Mammary epithelial cell (primary cell): ENCODE measurements around the gene CEBPE.

Experiments used
- EZH2 ChIP-seq: IDR thresholded peaks from 2 replicates; pipeline ENCODE4 v1.6.1; 2012; ENCODE audit warnings: low read length, inconsistent platforms, borderline replicate concordance
- TF ChIP-seq, protein P1 (sequence below), 2 donors: IDR thresholded peaks in 1 of 2; conservative IDR thresholded peaks in 1 of 2; 2 replicates each; pipeline ENCODE4 v1.5.1; 2011 to 2012; ENCODE audit warnings: inconsistent platforms in 2 of 2, low read length in 2 of 2, mild to moderate bottlenecking in 2 of 2, control low read depth in 1 of 2, low read depth in 1 of 2; ENCODE audit not compliant: insufficient read depth in 1 of 2; ENCODE audit errors: extremely low read depth in 1 of 2

DNA sequence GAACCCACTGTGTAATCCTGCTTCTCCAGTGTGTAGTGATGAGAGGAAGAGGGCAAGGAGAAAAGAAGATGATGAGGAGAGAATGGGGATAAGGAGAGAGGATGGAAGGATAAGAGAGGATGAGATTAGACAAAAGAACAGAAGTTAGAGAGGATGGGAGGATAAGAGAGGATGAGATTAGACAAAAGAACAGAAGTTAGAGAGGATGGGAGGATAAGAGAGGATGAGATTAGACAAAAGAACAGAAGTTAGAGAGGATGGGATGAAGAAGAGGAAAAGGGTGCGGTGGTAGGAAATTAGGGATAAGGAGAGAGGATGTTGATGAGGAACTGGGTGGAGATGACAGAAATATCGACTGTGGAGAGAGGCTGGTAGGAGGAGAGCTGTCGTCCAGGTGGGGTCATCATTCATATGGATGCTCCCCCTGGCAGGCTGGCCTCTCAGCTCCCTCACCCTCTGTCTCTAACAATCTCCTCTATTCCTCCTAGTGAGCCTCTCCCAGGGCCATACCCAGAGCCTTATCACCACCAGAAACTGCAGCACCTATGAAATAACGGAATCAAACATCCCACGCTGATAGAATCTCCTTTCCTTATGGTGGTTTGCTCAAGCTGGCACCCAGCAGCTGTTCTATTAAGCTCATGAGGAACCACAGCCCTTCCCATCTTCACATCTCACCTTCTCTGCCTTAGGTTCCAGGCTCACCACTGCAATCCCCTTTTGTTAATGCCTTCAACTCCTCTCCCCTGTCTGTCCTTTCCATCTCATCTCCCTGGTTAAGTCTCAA lies 8.3 kb downstream of the CEBPE start:
- no peak for TF ChIP-seq EZH2
- TF ChIP-seq, protein P1, sequence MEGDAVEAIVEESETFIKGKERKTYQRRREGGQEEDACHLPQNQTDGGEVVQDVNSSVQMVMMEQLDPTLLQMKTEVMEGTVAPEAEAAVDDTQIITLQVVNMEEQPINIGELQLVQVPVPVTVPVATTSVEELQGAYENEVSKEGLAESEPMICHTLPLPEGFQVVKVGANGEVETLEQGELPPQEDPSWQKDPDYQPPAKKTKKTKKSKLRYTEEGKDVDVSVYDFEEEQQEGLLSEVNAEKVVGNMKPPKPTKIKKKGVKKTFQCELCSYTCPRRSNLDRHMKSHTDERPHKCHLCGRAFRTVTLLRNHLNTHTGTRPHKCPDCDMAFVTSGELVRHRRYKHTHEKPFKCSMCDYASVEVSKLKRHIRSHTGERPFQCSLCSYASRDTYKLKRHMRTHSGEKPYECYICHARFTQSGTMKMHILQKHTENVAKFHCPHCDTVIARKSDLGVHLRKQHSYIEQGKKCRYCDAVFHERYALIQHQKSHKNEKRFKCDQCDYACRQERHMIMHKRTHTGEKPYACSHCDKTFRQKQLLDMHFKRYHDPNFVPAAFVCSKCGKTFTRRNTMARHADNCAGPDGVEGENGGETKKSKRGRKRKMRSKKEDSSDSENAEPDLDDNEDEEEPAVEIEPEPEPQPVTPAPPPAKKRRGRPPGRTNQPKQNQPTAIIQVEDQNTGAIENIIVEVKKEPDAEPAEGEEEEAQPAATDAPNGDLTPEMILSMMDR (conservative IDR thresholded peaks at IDR 0.05 in 1 of 2, IDR thresholded peaks at IDR 0.05 in 1 of 2; ENCODE audit: extremely low read depth in 1 of 2, insufficient read depth in 1 of 2, low read depth in 1 of 2, low read length in 2 of 2), result no peak
